Iris pigment epithelial cell (primary cell): Measurements from ENCODE around the gene REXO2.

Source experiments
- DNase-seq: peaks from one replicate; pipeline ENCODE4 v3.0.0-alpha.2; 2011; ENCODE audit warnings: low read depth

Gene REXO2

GRCh38 chr11:114439229-114440120 is at the start of gene REXO2:
TSS of gene REXO2 (plus strand) at chr11:114439467. CDS start at chr11:114439529, 62 bp downstream.
- DNase-seq, result peak; percentile 97

GRCh38 chr11:114392735-114393667 is 46.3 kb upstream of the REXO2 start:
- DNase-seq, result no peak

GRCh38 chr11:114395736-114396135 is 43.5 kb upstream of the REXO2 start:
- no peak for DNase-seq

GRCh38 chr11:114396916-114397315 is 42.4 kb upstream of the REXO2 start:
- DNase-seq, result no peak

GRCh38 chr11:114397349-114397982 is 41.8 kb upstream of the REXO2 start:
- no peak for DNase-seq

- no peak for DNase-seq
Measured at GRCh38 chr11:114398303-114398920, 40.9 kb upstream of the REXO2 start.

GRCh38 chr11:114399490-114400215 is 39.6 kb upstream of the REXO2 start:
- DNase-seq, result peak; percentile 72

- peak; percentile 99 for DNase-seq
Measured at GRCh38 chr11:114400216-114400914, 38.9 kb upstream of the REXO2 start, which contains the start of the genes C11orf71 and RBM7. TSS of gene C11orf71 (minus strand) at chr11:114400511. CDS start at chr11:114400331, 180 bp downstream. TSS of gene RBM7 (plus strand) at chr11:114400666. CDS start at chr11:114400672, 6 bp downstream.

GRCh38 chr11:114400915-114401223 is 38.4 kb upstream of the REXO2 start:
- DNase-seq, result no peak

GRCh38 chr11:114401311-114401710 is 38.0 kb upstream of the REXO2 start:
- no peak for DNase-seq

GRCh38 chr11:114412946-114413345 is 26.3 kb upstream of the REXO2 start:
- no peak for DNase-seq

GRCh38 chr11:114413958-114414357 is 25.3 kb upstream of the REXO2 start:
- no peak for DNase-seq

- DNase-seq, result peak; percentile 65
Measured at GRCh38 chr11:114416441-114416961, 22.8 kb upstream of the REXO2 start.

GRCh38 chr11:114426280-114426679 is 13.0 kb upstream of the REXO2 start:
- peak; percentile 27 for DNase-seq

GRCh38 chr11:114430290-114430689 is 9.0 kb upstream of the REXO2 start:
- DNase-seq, result no peak

GRCh38 chr11:114432893-114433292 is 6.4 kb upstream of the REXO2 start:
- no peak for DNase-seq

- no peak for DNase-seq
Measured at GRCh38 chr11:114433376-114433775, 5.9 kb upstream of the REXO2 start.

- DNase-seq, result peak; percentile 20
Measured at GRCh38 chr11:114438303-114438702, 964 bp upstream of the REXO2 start.

GRCh38 chr11:114440121-114440860 is 1.0 kb downstream of the REXO2 start:
- DNase-seq, result no peak
